ENCODE data around the gene FOXP1. TPM values are rescaled to one million over a fixed set of nuclear protein-coding genes. Genes with fewer than 3 reads are reported as not detected.

Gene FOXP1
- total and polyA plus RNA-seq, 2 of the 8 experiments (the other 6 are each of a cell fraction or from before 2014, with no cell fraction given) = 13.9 to 25.4 TPM

GRCh38 chr3:71195492-71195891, 388.0 kb downstream of the FOXP1 start:
- Histone ChIP-seq H2BK12ac (ENCODE audit: low read depth, low read length) (no peak overlapping the region), H3K18ac (ENCODE audit: extremely low read depth, low read length) (no peak overlapping the region), H3K4me3 (ENCODE audit: extremely low read depth in 1 of 4, insufficient read depth in 2 of 4, low read depth in 3 of 4, low read length in 4 of 4) (no peak overlapping the region), H3K23ac (ENCODE audit: insufficient read length) (no peak overlapping the region), H3K56ac (replicated peaks; ENCODE audit: insufficient read length, low read depth, low read length) (no peak overlapping the region), H3K4me1 (replicated peaks in 1 of 4; ENCODE audit: control insufficient read depth in 3 of 4, insufficient read depth in 4 of 4, low read length in 3 of 4) (no peaks in the 10 kb centered on the region), H2BK20ac (ENCODE audit: low read length) (no peak overlapping the region), H2BK120ac (replicated peaks; ENCODE audit: low read depth, low read length) (no peak overlapping the region), H3K79me2 (ENCODE audit: control insufficient read depth in 1 of 2, insufficient read depth in 2 of 2, low read length in 2 of 2) (peaks cover 0 to 5% of the 10 kb centered on the region in 2 experiments; a peak in 1 of 4 replicates), H3K23me2 (ENCODE audit: low read depth, low read length) (no peaks in the 10 kb centered on the region), H4K5ac (ENCODE audit: insufficient read length, low read depth, low read length) (no peak overlapping the region), H3K27me3 (replicated peaks in 1 of 4; ENCODE audit: control insufficient read depth in 3 of 4, extremely low read depth in 1 of 4, insufficient read depth in 3 of 4, low read length in 3 of 4) (peaks cover 0 to 1% (median 0%) of the 10 kb centered on the region in 4 experiments; a peak in 1 of 7 replicates), H3K9me3 (ENCODE audit: insufficient read depth in 2 of 2, low read depth in 1 of 2, low read length in 1 of 2) (no peaks in the 10 kb centered on the region), H2AK5ac (ENCODE audit: low read depth, low read length) (no peak overlapping the region), H2BK5ac (ENCODE audit: low read depth, low read length) (no peak overlapping the region), H3K9ac (replicated peaks in 1 of 4; ENCODE audit: extremely low read depth in 1 of 4, low read depth in 3 of 4, low read length in 3 of 4) (no peak overlapping the region), H4K20me1 (replicated peaks in 1 of 2; ENCODE audit: control insufficient read depth in 1 of 2, insufficient read depth in 2 of 2, low read length in 2 of 2) (no peaks in the 10 kb centered on the region), H3K14ac (ENCODE audit: insufficient read length) (no peak overlapping the region), H2AFZ (ENCODE audit: low read length) (no peak overlapping the region), H3K27ac (ENCODE audit: low read depth, low read length) (no peak overlapping the region), H4K8ac (ENCODE audit: extremely low read depth, insufficient read depth, low read length) (no peak overlapping the region; the same call in 1 of the 2 replicates), H3K4ac (replicated peaks; ENCODE audit: insufficient read length, low read depth, low read length) (no peak overlapping the region), H3K36me3 (ENCODE audit: control insufficient read depth in 2 of 4, insufficient read depth in 4 of 4, low read length in 3 of 4) (no peaks in the 10 kb centered on the region; a peak in 2 of 8 replicates), H2BK15ac (ENCODE audit: low read length) (no peak overlapping the region), H3K79me1 (ENCODE audit: low read depth, low read length) (peaks cover 4% of the 10 kb centered on the region; the same call in 1 of the 2 replicates), H3K4me2 (ENCODE audit: insufficient read depth in 1 of 2, low read depth in 2 of 2, low read length in 2 of 2) (no peak overlapping the region), H4K91ac (replicated peaks; ENCODE audit: insufficient read length, low read length) (no peak overlapping the region)
- WGBS, 2 experiments (ENCODE audit: extremely low coverage in 1 of 2, insufficient coverage in 1 of 2, insufficient read length in 1 of 2, insufficient replicate concordance in 2 of 2, low coverage in 1 of 2, low lambda C conversion rate in 2 of 2, missing lambda C conversion rate in 1 of 2) = 84% methylated on average over 5 of the region's 5 CpGs; no CpG with 5 or more reads in 1 of the 2 experiments
- no peak for DNase-seq (ENCODE audit: low read depth in 1 of 2, low spot score in 2 of 2)
- no peak for FAIRE-seq
- ChIA-PET POLR2A (ENCODE audit: partially characterized antibody) (no interaction called here), CTCF (ENCODE audit: partially characterized antibody) (no interaction called here)
- no peak for TF ChIP-seq CEBPB (IDR thresholded peaks at IDR 0.05; ENCODE audit: low read depth, low read length)

Data from H1 (cell line).